Body of pancreas (tissue), 4 donors: ENCODE measurements around the gene STRADA.

ENCODE experiments used
- POLR2A ChIP-seq, 3 donors: fragments of 450-650 bp; IDR thresholded peaks; one replicate each; pipeline ENCODE4 v1.6.1; 2016; ENCODE audit warnings: antibody characterized with exemption in 3 of 3, mild to moderate bottlenecking in 2 of 3
- TF ChIP-seq, protein P1 (sequence below), 7 experiments: fragments of 450-650 bp in 4 of 7; fragments of 200-600 bp in 3 of 7; sonication (generic) in 3 of 7; IDR thresholded peaks; one replicate each; pipeline ENCODE4 v1.5.1; 2016 to 2019; ENCODE audit warnings: antibody characterized with exemption in 7 of 7

GRCh38 chr17:63701868-63702720, 39.5 kb downstream of the STRADA start:
- TF ChIP-seq, protein P1, sequence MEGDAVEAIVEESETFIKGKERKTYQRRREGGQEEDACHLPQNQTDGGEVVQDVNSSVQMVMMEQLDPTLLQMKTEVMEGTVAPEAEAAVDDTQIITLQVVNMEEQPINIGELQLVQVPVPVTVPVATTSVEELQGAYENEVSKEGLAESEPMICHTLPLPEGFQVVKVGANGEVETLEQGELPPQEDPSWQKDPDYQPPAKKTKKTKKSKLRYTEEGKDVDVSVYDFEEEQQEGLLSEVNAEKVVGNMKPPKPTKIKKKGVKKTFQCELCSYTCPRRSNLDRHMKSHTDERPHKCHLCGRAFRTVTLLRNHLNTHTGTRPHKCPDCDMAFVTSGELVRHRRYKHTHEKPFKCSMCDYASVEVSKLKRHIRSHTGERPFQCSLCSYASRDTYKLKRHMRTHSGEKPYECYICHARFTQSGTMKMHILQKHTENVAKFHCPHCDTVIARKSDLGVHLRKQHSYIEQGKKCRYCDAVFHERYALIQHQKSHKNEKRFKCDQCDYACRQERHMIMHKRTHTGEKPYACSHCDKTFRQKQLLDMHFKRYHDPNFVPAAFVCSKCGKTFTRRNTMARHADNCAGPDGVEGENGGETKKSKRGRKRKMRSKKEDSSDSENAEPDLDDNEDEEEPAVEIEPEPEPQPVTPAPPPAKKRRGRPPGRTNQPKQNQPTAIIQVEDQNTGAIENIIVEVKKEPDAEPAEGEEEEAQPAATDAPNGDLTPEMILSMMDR (IDR thresholded peaks at IDR 0.05) = no peak
- no peak for TF ChIP-seq POLR2A (IDR thresholded peaks at IDR 0.05)
